Measurements from ENCODE around the gene HIVEP3.

DNA sequence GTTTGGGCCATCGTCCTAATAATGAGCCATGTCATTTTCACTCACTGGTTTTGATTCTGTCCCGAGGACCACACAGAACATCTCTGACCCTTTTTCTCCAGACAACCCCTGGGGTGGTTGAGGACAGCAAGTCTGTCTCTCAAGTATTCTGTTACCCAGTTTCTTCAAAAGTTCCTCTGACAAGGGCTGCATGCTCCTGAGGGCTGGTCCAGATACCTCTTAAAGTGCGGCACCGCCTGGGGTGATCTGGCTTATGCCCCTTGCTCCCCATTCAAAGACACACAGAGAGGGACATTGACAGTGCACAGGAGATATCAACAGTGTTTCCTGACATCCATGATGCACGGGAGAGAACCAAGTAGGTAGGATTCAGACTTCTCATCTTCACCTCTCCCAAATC is 301.4 kb downstream of the HIVEP3 start:
- TF ChIP-seq EZH2phosphoT487 (IDR thresholded peaks at IDR 0.05; ENCODE audit: low read length): no peak
- TF ChIP-seq, protein P1, sequence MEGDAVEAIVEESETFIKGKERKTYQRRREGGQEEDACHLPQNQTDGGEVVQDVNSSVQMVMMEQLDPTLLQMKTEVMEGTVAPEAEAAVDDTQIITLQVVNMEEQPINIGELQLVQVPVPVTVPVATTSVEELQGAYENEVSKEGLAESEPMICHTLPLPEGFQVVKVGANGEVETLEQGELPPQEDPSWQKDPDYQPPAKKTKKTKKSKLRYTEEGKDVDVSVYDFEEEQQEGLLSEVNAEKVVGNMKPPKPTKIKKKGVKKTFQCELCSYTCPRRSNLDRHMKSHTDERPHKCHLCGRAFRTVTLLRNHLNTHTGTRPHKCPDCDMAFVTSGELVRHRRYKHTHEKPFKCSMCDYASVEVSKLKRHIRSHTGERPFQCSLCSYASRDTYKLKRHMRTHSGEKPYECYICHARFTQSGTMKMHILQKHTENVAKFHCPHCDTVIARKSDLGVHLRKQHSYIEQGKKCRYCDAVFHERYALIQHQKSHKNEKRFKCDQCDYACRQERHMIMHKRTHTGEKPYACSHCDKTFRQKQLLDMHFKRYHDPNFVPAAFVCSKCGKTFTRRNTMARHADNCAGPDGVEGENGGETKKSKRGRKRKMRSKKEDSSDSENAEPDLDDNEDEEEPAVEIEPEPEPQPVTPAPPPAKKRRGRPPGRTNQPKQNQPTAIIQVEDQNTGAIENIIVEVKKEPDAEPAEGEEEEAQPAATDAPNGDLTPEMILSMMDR (IDR thresholded peaks at IDR 0.05; ENCODE audit: low read length): no peak
